Measurements from ENCODE around the gene ZPR1.
"Not testable (repeated sequence)": the region's sequence is repeated elsewhere in the genome, so short reads cannot be mapped to it uniquely, and the experiment has no call there.

Gene ZPR1

GRCh38 chr11:116787786-116788486 lies at the start of gene ZPR1:
Gene ZPR1 (minus strand): TSS chr11:116788023. CDS start chr11:116787990, 33 bp downstream.
- peak; percentile 86 to 90 for DNase-seq

- DNase-seq = no peak
Measured at GRCh38 chr11:116836632-116836991, 48.8 kb upstream of the ZPR1 start.

- peak; percentile 85 to 87 for DNase-seq
Measured at GRCh38 chr11:116835791-116836631, 48.2 kb upstream of the ZPR1 start.

GRCh38 chr11:116835042-116835772 lies 47.4 kb upstream of the ZPR1 start:
- no peak for DNase-seq

GRCh38 chr11:116834535-116835041 lies 46.8 kb upstream of the ZPR1 start:
- DNase-seq = not testable (repeated sequence)

- DNase-seq = no peak
Measured at GRCh38 chr11:116833816-116834534, 46.2 kb upstream of the ZPR1 start.

GRCh38 chr11:116833491-116833815 lies 45.6 kb upstream of the ZPR1 start:
- DNase-seq = no peak

- DNase-seq = no peak
Measured at GRCh38 chr11:116832350-116833290, 44.8 kb upstream of the ZPR1 start.

- DNase-seq = no peak
Measured at GRCh38 chr11:116831790-116832349, 44.0 kb upstream of the ZPR1 start.

GRCh38 chr11:116830184-116830912 lies 42.5 kb upstream of the ZPR1 start:
- no peak for DNase-seq

GRCh38 chr11:116829525-116830183 lies 41.8 kb upstream of the ZPR1 start, which contains the start of gene APOC3:
Gene APOC3 (plus strand): TSS chr11:116829907. CDS start chr11:116830583, 676 bp downstream.
- no peak for DNase-seq

GRCh38 chr11:116828632-116829524 lies 41.1 kb upstream of the ZPR1 start:
- DNase-seq = no peak

GRCh38 chr11:116827461-116827860 lies 39.6 kb upstream of the ZPR1 start:
- DNase-seq = no peak

- no peak for DNase-seq
Measured at GRCh38 chr11:116826751-116827431, 39.1 kb upstream of the ZPR1 start.

GRCh38 chr11:116825854-116826750 lies 38.3 kb upstream of the ZPR1 start:
- DNase-seq = no peak

- DNase-seq = no peak
Measured at GRCh38 chr11:116825434-116825833, 37.6 kb upstream of the ZPR1 start.
